ENCODE measurements around the gene EPOP.

The EPOP gene

DNA sequence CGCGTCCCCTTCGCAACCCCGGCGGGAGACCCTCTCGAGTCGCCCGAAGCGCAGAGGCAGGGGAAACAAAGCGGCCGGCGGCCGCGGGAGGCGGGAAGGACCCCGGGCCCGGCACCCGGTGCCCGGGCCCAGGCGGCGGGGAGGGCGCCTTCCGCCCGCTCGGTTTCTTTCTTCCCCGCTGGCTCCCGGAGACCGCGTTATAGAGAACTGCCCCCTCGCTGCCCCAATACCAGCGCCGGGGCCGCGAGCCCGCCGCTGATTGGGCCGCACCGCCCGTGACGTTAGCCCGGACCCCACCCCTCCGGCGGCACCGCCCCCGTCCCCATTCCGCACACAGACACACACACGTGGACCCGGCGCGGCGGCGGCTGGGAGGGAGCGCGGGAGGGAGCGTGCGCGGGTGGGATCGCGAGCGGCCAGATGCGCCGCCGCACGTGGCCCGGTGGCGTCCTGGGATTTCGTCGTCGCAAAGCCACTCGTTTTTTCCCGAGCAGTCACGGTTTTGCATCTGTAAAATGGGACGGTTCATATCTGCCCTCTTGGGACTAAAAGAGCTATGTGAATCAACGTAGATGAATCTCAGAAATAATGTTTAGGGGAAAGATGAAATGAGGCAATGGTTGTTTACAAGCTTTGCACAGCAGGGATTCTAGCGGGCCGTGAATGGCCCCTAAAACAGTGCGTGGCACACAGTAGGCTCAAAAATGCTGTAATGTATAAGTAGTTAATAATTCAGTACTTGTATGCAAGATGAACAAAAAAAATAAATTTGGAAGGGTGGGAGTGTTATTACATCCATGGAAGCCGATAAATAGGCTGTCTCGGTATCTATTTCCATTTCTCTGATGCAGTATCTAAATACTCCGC lies at the start of gene EPOP:
TSS of gene EPOP (minus strand) at position 209 of the 867 bp plus-strand sequence. CDS start 462 bp downstream, outside the sequence.
- H3K27ac ChIP-seq, result peak within 1 kb of the TSS; percentile 25 to 86 (median 77)
- H3K4me1 ChIP-seq, result peaks cover 36 to 67% (median 52%) of the 10 kb centered on the region in 10 experiments

DNA sequence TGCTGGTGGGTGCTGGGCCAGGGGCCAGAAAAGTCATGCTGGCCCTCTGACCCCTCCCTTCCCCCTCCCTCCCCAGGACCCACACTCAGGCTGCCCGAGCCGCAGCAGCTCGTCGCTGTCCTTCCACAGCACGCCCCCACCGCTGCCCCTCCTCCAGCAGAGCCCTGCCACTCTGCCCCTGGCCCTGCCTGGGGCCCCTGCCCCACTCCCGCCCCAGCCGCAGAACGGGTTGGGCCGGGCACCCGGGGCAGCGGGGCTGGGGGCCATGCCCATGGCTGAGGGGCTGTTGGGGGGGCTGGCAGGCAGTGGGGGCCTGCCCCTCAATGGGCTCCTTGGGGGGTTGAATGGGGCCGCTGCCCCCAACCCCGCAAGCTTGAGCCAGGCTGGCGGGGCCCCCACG lies 47.0 kb upstream of the EPOP start:
- Histone ChIP-seq H4K20me1 (peaks cover 0 to 21% (median 4%) of the 10 kb centered on the region in 11 experiments; a peak in 5 of 22 replicates), H3K27me3 (no peaks in the 10 kb centered on the region), H3K27ac (peak overlapping the region in 5 of 11 experiments; percentile 15 to 35 (median 28); a peak in 4 of 22 replicates), H3K4me1 (peaks cover 38 to 79% (median 62%) of the 10 kb centered on the region in 10 experiments), H3K36me3 (peaks cover 73 to 90% (median 80%) of the 10 kb centered on the region in 11 experiments), H3K4me2 (peak overlapping the region in 10 of 11 experiments; percentile 21 to 67 (median 52); a peak in 16 of 22 replicates), H3K9ac (peak overlapping the region in 6 of 11 experiments; percentile 6 to 59 (median 36); a peak in 8 of 22 replicates), H3K9me3 (replicated peaks in 1 of 11) (no peaks in the 10 kb centered on the region), H3K4me3 (no peak overlapping the region)
- no peak for TF ChIP-seq Cebpa-rat (IDR thresholded peaks at IDR 0.05)

More for the DNA sequence above, at the start of gene EPOP:
- peak within 1 kb of the TSS; percentile 96 to 100 (median 100) for H3K4me2 ChIP-seq
- peak within 1 kb of the TSS; percentile 79 to 92 (median 85) for H3K9ac ChIP-seq
- H3K9me3 ChIP-seq (replicated peaks in 1 of 11), result no peaks in the 10 kb centered on the region
- H3K27me3 ChIP-seq, result peaks cover 45 to 48% (median 48%) of the 10 kb centered on the region in 11 experiments
- peaks cover 0 to 42% (median 36%) of the 10 kb centered on the region in 11 experiments; a peak in 20 of 22 replicates for H4K20me1 ChIP-seq
- TF ChIP-seq Cebpa-rat (IDR thresholded peaks at IDR 0.05), result no peak
- no peaks in the 10 kb centered on the region for H3K36me3 ChIP-seq
- peak within 1 kb of the TSS; percentile 65 to 84 (median 78) for H3K4me3 ChIP-seq

DNA sequence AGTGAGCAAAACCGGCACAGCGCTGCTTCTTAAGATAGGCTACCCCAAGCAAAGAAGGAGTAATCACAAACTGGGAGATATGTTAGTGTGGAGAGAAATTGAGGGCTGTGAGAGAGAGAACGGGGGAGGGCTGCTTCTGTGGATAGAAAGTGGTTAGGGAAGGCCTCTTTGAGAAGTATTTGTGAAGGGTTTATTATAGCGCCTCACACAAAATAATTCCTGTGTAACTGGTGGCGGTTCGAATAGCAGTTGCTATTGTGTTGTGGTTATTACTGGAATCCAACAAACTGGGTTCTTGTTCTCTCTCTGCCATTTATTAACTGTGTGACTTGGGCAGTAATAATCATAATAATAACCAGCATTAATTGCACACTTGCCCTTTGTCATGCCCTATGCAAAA lies 46.2 kb upstream of the EPOP start:
- Histone ChIP-seq H3K4me3 (no peak overlapping the region), H3K27me3 (no peaks in the 10 kb centered on the region), H3K36me3 (peaks cover 81 to 96% (median 89%) of the 10 kb centered on the region in 11 experiments), H3K4me2 (peak overlapping the region in 6 of 11 experiments; percentile 13 to 67 (median 52); a peak in 7 of 22 replicates), H3K27ac (peak overlapping the region in 1 of 11 experiments; percentile 5; a peak in 1 of 22 replicates), H3K9me3 (replicated peaks in 1 of 11) (no peaks in the 10 kb centered on the region), H3K9ac (peak overlapping the region in 2 of 11 experiments; percentile 2 to 21; a peak in 2 of 22 replicates), H4K20me1 (peaks cover 0 to 21% (median 4%) of the 10 kb centered on the region in 11 experiments; a peak in 7 of 22 replicates), H3K4me1 (peaks cover 36 to 79% (median 59%) of the 10 kb centered on the region in 10 experiments)
- TF ChIP-seq Cebpa-rat (IDR thresholded peaks at IDR 0.05), result no peak

DNA sequence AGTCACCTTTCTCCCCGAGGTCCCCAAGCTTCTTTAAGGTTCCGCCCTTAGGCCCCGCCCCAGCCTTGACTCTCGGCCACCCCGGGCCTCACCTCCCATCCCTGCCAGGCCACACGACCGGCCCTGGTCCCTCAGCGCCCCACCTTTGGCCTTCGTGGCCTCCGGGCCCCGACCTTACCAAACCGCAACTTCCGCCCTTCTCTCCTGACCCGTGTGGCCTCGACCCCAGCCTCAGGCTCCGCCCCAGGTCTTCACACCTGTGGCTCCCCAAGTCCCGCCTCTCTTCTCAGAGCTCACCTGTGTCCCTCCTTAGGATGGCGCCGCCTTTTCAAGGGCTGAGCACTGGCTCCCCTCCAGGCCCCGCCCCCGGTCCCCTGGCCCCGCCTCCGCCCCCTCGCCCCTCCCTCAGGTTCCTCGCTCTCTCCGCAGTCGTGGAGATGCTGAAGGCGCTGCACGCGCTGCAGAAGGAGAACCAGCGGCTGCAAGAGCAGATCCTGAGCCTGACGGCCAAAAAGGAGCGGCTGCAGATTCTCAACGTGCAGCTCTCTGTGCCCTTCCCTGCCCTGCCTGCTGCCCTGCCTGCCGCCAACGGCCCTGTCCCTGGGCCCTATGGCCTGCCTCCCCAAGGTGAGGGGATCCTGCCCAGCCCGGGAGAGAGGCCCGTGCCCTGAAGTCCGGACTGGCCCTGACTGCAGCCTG lies 45.3 kb upstream of the EPOP start:
- H3K9ac ChIP-seq, result peak overlapping the region in 3 of 11 experiments; percentile 2 to 31 (median 21); a peak in 3 of 22 replicates
- H3K4me1 ChIP-seq, result peaks cover 36 to 79% (median 58%) of the 10 kb centered on the region in 10 experiments
- no peak overlapping the region for H3K4me3 ChIP-seq
- peaks cover 0 to 21% (median 5%) of the 10 kb centered on the region in 11 experiments; a peak in 7 of 22 replicates for H4K20me1 ChIP-seq
- peak overlapping the region in 5 of 11 experiments; percentile 13 to 67 (median 49); a peak in 7 of 22 replicates for H3K4me2 ChIP-seq
- H3K36me3 ChIP-seq, result peaks cover 83 to 99% (median 92%) of the 10 kb centered on the region in 11 experiments
- no peak for TF ChIP-seq Cebpa-rat (IDR thresholded peaks at IDR 0.05)
- no peaks in the 10 kb centered on the region for H3K9me3 ChIP-seq (replicated peaks in 1 of 11)
- no peaks in the 10 kb centered on the region for H3K27me3 ChIP-seq
- H3K27ac ChIP-seq, result peak overlapping the region in 3 of 11 experiments; percentile 16 to 27 (median 25); a peak in 5 of 22 replicates

DNA sequence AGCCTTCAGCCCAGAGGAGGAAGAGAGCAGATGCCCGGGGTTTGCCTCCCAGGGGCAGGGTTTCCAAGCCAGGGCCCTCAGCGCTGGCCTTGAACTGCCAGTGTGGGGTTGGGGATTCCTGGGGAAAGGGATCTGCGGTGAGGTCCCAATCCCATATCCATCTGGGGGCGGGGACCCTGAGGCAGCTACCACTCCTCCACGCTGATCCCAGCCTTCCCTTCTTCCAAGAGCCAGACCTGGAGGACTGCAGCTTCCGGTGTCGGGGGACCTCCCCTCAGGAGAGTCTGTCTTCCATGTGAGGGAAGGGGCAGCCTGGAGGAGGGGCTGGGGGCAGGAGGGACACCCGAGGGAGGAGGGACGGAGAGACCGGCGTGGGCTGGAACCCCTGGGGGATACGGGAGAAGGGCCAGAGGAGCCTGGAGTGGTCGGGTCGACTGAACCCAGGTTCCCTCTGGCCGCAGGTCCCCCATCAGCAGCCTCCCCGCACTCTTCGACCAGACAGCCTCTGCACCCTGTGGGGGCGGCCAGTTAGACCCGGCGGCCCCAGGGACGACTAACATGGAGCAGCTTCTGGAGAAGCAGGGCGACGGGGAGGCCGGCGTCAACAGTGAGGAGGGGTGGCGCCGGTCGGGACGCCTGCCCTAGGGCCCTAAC lies 44.7 kb upstream of the EPOP start:
- Histone ChIP-seq H4K20me1 (peaks cover 0 to 21% (median 5%) of the 10 kb centered on the region in 11 experiments; a peak in 7 of 22 replicates), H3K27me3 (no peaks in the 10 kb centered on the region), H3K9me3 (replicated peaks in 1 of 11) (no peaks in the 10 kb centered on the region), H3K9ac (peak overlapping the region in 2 of 11 experiments; percentile 2 to 31; a peak in 2 of 22 replicates), H3K4me3 (no peak overlapping the region), H3K4me1 (peaks cover 36 to 79% (median 58%) of the 10 kb centered on the region in 10 experiments), H3K27ac (peak overlapping the region in 4 of 11 experiments; percentile 16 to 27 (median 25); a peak in 5 of 22 replicates), H3K36me3 (peaks cover 81 to 99% (median 92%) of the 10 kb centered on the region in 11 experiments), H3K4me2 (no peak overlapping the region)
- TF ChIP-seq Cebpa-rat (IDR thresholded peaks at IDR 0.05), result no peak

DNA sequence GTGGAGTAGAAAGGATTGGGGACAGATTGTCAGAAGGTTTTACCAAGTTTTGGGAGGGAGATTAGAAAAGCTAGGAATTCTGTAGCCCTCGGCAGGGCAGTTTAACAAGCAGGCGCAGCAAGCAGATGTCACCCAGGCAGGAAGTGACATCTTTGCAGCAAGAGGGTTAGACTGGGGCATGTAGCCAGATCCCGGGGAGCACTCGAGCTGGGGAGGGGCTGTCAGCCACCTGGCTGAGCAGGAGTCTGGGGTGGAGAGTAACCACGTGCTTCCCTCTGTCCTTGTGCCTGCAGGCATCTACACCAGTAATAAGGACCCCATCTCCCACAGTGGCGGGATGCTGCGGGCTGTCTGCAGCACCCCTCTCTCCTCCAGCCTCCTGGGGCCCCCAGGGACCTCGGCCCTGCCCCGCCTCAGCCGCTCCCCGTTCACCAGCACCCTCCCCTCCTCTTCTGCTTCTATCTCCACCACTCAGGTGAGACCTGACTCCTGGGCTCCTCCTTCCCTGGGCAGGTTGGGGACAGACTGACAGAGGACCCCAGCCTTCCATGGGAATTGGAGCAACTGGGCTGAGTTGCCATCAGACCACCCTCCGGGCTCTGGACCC lies 42.5 kb upstream of the EPOP start:
- TF ChIP-seq Cebpa-rat (IDR thresholded peaks at IDR 0.05), result no peak
- H4K20me1 ChIP-seq, result peaks cover 0 to 26% (median 5%) of the 10 kb centered on the region in 11 experiments; a peak in 9 of 22 replicates
- H3K9me3 ChIP-seq (replicated peaks in 1 of 11), result no peaks in the 10 kb centered on the region
- no peak overlapping the region for H3K4me3 ChIP-seq
- no peaks in the 10 kb centered on the region for H3K27me3 ChIP-seq
- H3K9ac ChIP-seq, result peak overlapping the region in 3 of 11 experiments; percentile 9 to 24 (median 18); a peak in 3 of 22 replicates
- H3K36me3 ChIP-seq, result peaks cover 88 to 100% (median 97%) of the 10 kb centered on the region in 11 experiments
- no peak overlapping the region; a peak in 1 of 22 replicates for H3K4me2 ChIP-seq
- peaks cover 52 to 82% (median 64%) of the 10 kb centered on the region in 10 experiments for H3K4me1 ChIP-seq
- peak overlapping the region in 3 of 11 experiments; percentile 10 to 47 (median 36); a peak in 3 of 22 replicates for H3K27ac ChIP-seq

DNA sequence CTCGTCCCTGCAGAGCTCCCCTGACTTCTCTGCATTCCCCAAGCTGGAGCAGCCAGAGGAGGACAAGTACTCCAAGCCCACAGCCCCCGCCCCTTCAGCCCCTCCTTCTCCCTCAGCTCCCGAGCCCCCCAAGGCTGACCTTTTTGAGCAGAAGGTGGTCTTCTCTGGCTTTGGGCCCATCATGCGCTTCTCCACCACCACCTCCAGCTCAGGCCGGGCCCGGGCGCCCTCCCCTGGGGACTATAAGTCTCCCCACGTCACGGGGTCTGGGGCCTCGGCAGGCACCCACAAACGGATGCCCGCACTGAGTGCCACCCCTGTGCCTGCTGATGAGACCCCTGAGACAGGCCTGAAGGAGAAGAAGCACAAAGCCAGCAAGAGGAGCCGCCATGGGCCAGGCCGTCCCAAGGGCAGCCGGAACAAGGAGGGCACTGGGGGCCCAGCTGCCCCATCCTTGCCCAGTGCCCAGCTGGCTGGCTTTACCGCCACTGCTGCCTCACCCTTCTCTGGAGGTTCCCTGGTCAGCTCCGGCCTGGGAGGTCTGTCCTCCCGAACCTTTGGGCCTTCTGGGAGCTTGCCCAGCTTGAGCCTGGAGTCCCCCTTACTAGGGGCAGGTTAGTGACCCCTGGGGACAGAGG lies 41.7 kb upstream of the EPOP start:
- Histone ChIP-seq H4K20me1 (peaks cover 0 to 34% (median 7%) of the 10 kb centered on the region in 11 experiments; a peak in 11 of 22 replicates), H3K9ac (peak overlapping the region in 4 of 11 experiments; percentile 9 to 24 (median 14); a peak in 2 of 22 replicates), H3K36me3 (peaks cover 84 to 98% (median 92%) of the 10 kb centered on the region in 11 experiments), H3K4me2 (peak overlapping the region in 2 of 11 experiments; percentile 62 to 78; a peak in 3 of 22 replicates), H3K9me3 (replicated peaks in 1 of 11) (no peaks in the 10 kb centered on the region), H3K27ac (peak overlapping the region in 4 of 11 experiments; percentile 5 to 47 (median 23); a peak in 3 of 22 replicates), H3K4me1 (peaks cover 52 to 82% (median 64%) of the 10 kb centered on the region in 10 experiments), H3K4me3 (no peak overlapping the region), H3K27me3 (no peaks in the 10 kb centered on the region)
- no peak for TF ChIP-seq Cebpa-rat (IDR thresholded peaks at IDR 0.05)

All from BLaER1 treated with 17β-estradiol and CSF1 and Interleukin-3, amounts not matched to agents 10 nM and 100 nM (cell line).